WTC11 (cell line): Measurements from ENCODE around the gene MICAL3. TPM values are rescaled to one million over a fixed set of nuclear protein-coding genes. Genes with fewer than 3 reads are reported as not detected.

Experiments
- ATAC-seq: fragments of 200-7000 bp; cut with Tn5 transposase; 2 replicates; pipeline ENCODE4 v1.10.0; 2021; ENCODE audit warnings: mild to moderate bottlenecking, moderate library complexity
- CTCF ChIA-PET: fragments of 300-600 bp; sonication (Branson Sonifier 250); formaldehyde crosslinking; loops from one replicate; lab custom pipeline; 2021; ENCODE audit warnings: antibody characterized with exemption; lab: Charles Lee
- POLR2A ChIA-PET: fragments of 350-600 bp; sonication (Branson Sonifier 250); formaldehyde crosslinking; loops from one replicate; lab custom pipeline; 2021; ENCODE audit warnings: antibody characterized with exemption; lab: Charles Lee
- DNase-seq: peaks from one replicate; pipeline ENCODE4 v3.0.0; 2021; ENCODE audit warnings: low spot score
- H3K27ac Mint-ChIP-seq: 2 replicates; pipeline ENCODE4 v1.8.0; 2021; ENCODE audit warnings: mixed read lengths
- H3K27me3 Mint-ChIP-seq: 2 replicates; pipeline ENCODE4 v1.8.0; 2021; ENCODE audit warnings: low read depth, mild to moderate bottlenecking, moderate library complexity, mixed read lengths
- H3K36me3 Mint-ChIP-seq: 2 replicates; pipeline ENCODE4 v1.8.0; 2021; ENCODE audit warnings: mixed read lengths
- H3K4me1 Mint-ChIP-seq: 2 replicates; pipeline ENCODE4 v1.8.0; 2022; ENCODE audit warnings: mixed read lengths
- H3K4me3 Mint-ChIP-seq: 2 replicates; pipeline ENCODE4 v1.8.0; 2021; ENCODE audit warnings: mild to moderate bottlenecking, moderate library complexity, mixed read lengths
- H3K9me3 Mint-ChIP-seq: 2 replicates; pipeline ENCODE4 v1.8.0; 2021; ENCODE audit warnings: mixed read lengths
- ATF6 ChIP-seq: sonication (generic); formaldehyde crosslinking; IDR thresholded peaks from 2 replicates; pipeline ENCODE4 v1.8.1; 2023; ENCODE audit warnings: mild to moderate bottlenecking, missing genetic modification reagents
- CBFB ChIP-seq: sonication (generic); formaldehyde crosslinking; IDR thresholded peaks from 2 replicates; pipeline ENCODE4 v1.8.1; 2022; ENCODE audit warnings: mild to moderate bottlenecking, low read depth, missing genetic modification reagents
- FOXP1 ChIP-seq: sonication (generic); formaldehyde crosslinking; IDR thresholded peaks from 2 replicates; pipeline ENCODE4 v1.8.0; 2022; ENCODE audit warnings: missing genetic modification reagents, mild to moderate bottlenecking, moderate library complexity, borderline replicate concordance
- GABPB1 ChIP-seq: sonication (generic); formaldehyde crosslinking; IDR thresholded peaks from 2 replicates; pipeline ENCODE4 v1.8.1; 2023; ENCODE audit warnings: mild to moderate bottlenecking, missing genetic modification reagents
- JUN ChIP-seq: sonication (generic); formaldehyde crosslinking; IDR thresholded peaks from 2 replicates; pipeline ENCODE4 v1.8.0; 2023; ENCODE audit warnings: mild to moderate bottlenecking, missing genetic modification reagents
- MLX ChIP-seq: sonication (generic); formaldehyde crosslinking; IDR thresholded peaks from 2 replicates; pipeline ENCODE4 v1.8.1; 2023; ENCODE audit warnings: mild to moderate bottlenecking, missing genetic modification reagents, moderate library complexity
- OVOL2 ChIP-seq: fragments of 250-450 bp; sonication (Bioruptor Pico); IDR thresholded peaks from 2 replicates; pipeline ENCODE4 v1.9.0; 2021; ENCODE audit warnings: mild to moderate bottlenecking, borderline replicate concordance
- PRDM15 ChIP-seq: sonication (generic); formaldehyde crosslinking; IDR thresholded peaks from 2 replicates; pipeline ENCODE4 v1.8.0; 2022; ENCODE audit warnings: missing genetic modification reagents
- PREB ChIP-seq: sonication (generic); formaldehyde crosslinking; IDR thresholded peaks from 2 replicates; pipeline ENCODE4 v1.8.1; 2022; ENCODE audit warnings: mild to moderate bottlenecking, missing genetic modification reagents, moderate library complexity, borderline replicate concordance
- SOX15 ChIP-seq: fragments of 250-450 bp; sonication (Bioruptor Pico); IDR thresholded peaks from 2 replicates; pipeline ENCODE4 v1.9.0; 2021; ENCODE audit warnings: mild to moderate bottlenecking
- SP1 ChIP-seq: sonication (generic); formaldehyde crosslinking; conservative IDR thresholded peaks from 2 replicates; pipeline ENCODE4 v1.8.1; 2022; ENCODE audit warnings: missing genetic modification reagents
- TP53 ChIP-seq: sonication (generic); formaldehyde crosslinking; IDR thresholded peaks from 2 replicates; pipeline ENCODE4 v1.8.1; 2023; ENCODE audit warnings: mild to moderate bottlenecking, missing genetic modification reagents
- USF1 ChIP-seq: sonication (generic); formaldehyde crosslinking; IDR thresholded peaks from 2 replicates; pipeline ENCODE4 v1.8.0; 2022; ENCODE audit warnings: mild to moderate bottlenecking, missing genetic modification reagents
- ZNF121 ChIP-seq: sonication (generic); formaldehyde crosslinking; IDR thresholded peaks from 2 replicates; pipeline ENCODE4 v1.8.0; 2023; ENCODE audit warnings: missing genetic modification reagents
- ZNF219 ChIP-seq: sonication (generic); formaldehyde crosslinking; IDR thresholded peaks from 2 replicates; pipeline ENCODE4 v1.8.0; 2023; ENCODE audit warnings: missing genetic modification reagents, mild to moderate bottlenecking, borderline replicate concordance
- ZNF263 ChIP-seq: sonication (generic); formaldehyde crosslinking; IDR thresholded peaks from 2 replicates; pipeline ENCODE4 v1.8.1; 2022; ENCODE audit warnings: low read depth, mild to moderate bottlenecking, moderate library complexity, missing genetic modification reagents
- ZNF281 ChIP-seq: sonication (generic); formaldehyde crosslinking; IDR thresholded peaks from 2 replicates; pipeline ENCODE4 v1.8.0; 2023; ENCODE audit warnings: mild to moderate bottlenecking, missing genetic modification reagents
- total RNA-seq: library from RNA; stranded (reverse); gene quantifications from 3 replicates; pipeline ENCODE4 v1.2.3, GENCODE V29; 2021

The MICAL3 gene
- total RNA-seq, 1 experiment from 2014 or later = 41.2 TPM

GRCh38 chr22:17787241-17787640 lies 237.1 kb downstream of the MICAL3 start:
- ChIA-PET POLR2A (interaction anchor here (0.6 to 1.3 kb wide), 2 partner anchors 14 to 65 kb away, joined by 3 to 4 read pairs; no protein-coding TSS in a partner anchor), CTCF (interaction anchor here (0.5 to 7.2 kb wide), 12 partner anchors 8 to 976 kb away, joined by 3 to 302 read pairs (median 14); partner anchors contain the start of genes BID and PEX26)
- Mint-ChIP-seq H3K27me3 (no peaks in the 10 kb centered on the region), H3K36me3 (no peaks in the 10 kb centered on the region), H3K4me1 (peaks cover 10% of the 10 kb centered on the region), H3K4me3 (no peak overlapping the region), H3K27ac (no peak overlapping the region; the same call in 1 of the 2 replicates), H3K9me3 (no peaks in the 10 kb centered on the region)
- DNase-seq (no peak), ATAC-seq (no peak)
- no peak for TF ChIP-seq ZNF281
- no peak for TF ChIP-seq PREB
- TF ChIP-seq CBFB (CRISPR knock-in tag) = no peak
- TF ChIP-seq SOX15 (CRISPR knock-in tag) = no peak
- TF ChIP-seq JUN (CRISPR knock-in tag) = no peak
- TF ChIP-seq OVOL2 = no peak

- Mint-ChIP-seq H3K27ac (peak overlapping the region; percentile 53; the same call in 1 of the 2 replicates), H3K27me3 (no peaks in the 10 kb centered on the region), H3K36me3 (no peaks in the 10 kb centered on the region), H3K9me3 (no peaks in the 10 kb centered on the region), H3K4me3 (no peak overlapping the region), H3K4me1 (peaks cover 10% of the 10 kb centered on the region)
- peak; percentile 36 for ATAC-seq
- ChIA-PET POLR2A (no interaction called here), CTCF (interaction anchor here (0.5 to 7.2 kb wide), 15 partner anchors 8 to 975 kb away, joined by 3 to 302 read pairs (median 6); partner anchors contain the start of genes BID and PEX26)
- peak; percentile 47 for DNase-seq
- TF ChIP-seq MLX (CRISPR knock-in tag) (no peak), CBFB (CRISPR knock-in tag) (no peak), ZNF263 (no peak), ZNF121 (CRISPR knock-in tag) (no peak), GABPB1 (no peak), USF1 (CRISPR knock-in tag) (no peak), ZNF219 (CRISPR knock-in tag) (no peak), TP53 (no peak), SP1 (no peak), FOXP1 (CRISPR knock-in tag) (no peak), JUN (CRISPR knock-in tag) (no peak), ATF6 (CRISPR knock-in tag) (no peak), PRDM15 (no peak)
Observed at GRCh38 chr22:17786435-17787161, 237.8 kb downstream of the MICAL3 start.
